ENCODE results near the gene ELK1.
A peak's percentile ranks its signal among the peaks of the same experiment; 100 is the strongest.

The ELK1 gene

DNA sequence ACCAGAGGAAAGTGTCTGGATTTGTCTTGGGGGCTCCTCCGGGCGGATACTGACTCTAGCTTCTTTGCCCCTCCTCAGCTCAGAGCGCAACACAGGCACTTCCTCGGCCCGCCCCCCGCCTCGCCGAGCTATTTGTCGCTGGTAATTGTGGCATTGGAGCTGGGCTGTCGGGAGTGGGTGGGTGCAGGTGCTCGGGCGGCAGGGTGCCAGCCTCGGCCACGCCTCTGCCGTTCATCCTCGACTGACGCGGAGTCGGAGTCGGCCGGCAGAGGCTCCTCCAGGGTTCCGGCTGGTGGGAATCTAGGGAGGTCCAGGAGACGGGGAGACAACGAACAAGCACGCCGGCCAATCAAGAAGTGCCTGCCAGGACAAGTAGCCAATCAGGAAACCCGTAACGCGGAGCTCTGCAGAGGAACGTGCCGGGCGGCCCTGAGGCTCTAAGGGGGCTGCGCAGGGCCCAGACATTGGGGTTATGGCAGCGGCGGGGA, 26.8 kb downstream of the ELK1 start (continued):
- TF ChIP-seq ZNF366 (tag by site-specific recombination; conservative IDR thresholded peaks at IDR 0.05) (no peak), ZNF776 (tag by site-specific recombination; IDR thresholded peaks at IDR 0.05; ENCODE audit: borderline replicate concordance) (no peak), ZBTB48 (tag by site-specific recombination; IDR thresholded peaks at IDR 0.05) (no peak), ZNF19 (tag by site-specific recombination; IDR thresholded peaks at IDR 0.05; ENCODE audit: low read depth) (no peak), SCRT1 (tag by site-specific recombination; IDR thresholded peaks at IDR 0.05; ENCODE audit: borderline replicate concordance) (no peak), KLF1 (tag by site-specific recombination; IDR thresholded peaks at IDR 0.05) (0 out of 2 replicates have a peak, but pooled peaks have one; percentile 41), ZNF23 (tag by site-specific recombination; IDR thresholded peaks at IDR 0.05; ENCODE audit: borderline replicate concordance) (no peak), ZNF792 (tag by site-specific recombination; IDR thresholded peaks at IDR 0.05) (peak; percentile 82; the same call in 1 of the 2 replicates), ZNF529 (tag by site-specific recombination; IDR thresholded peaks at IDR 0.05; ENCODE audit: insufficient replicate concordance) (no peak), ZNF549 (tag by site-specific recombination; IDR thresholded peaks at IDR 0.05) (no peak), GLI4 (tag by site-specific recombination; IDR thresholded peaks at IDR 0.05) (no peak), ZNF600 (tag by site-specific recombination; IDR thresholded peaks at IDR 0.05) (0 out of 2 replicates have a peak, but pooled peaks have one; percentile 41), ZNF350 (tag by site-specific recombination; IDR thresholded peaks at IDR 0.05) (no peak), ZNF169 (tag by site-specific recombination; IDR thresholded peaks at IDR 0.05) (no peak), ZNF701 (tag by site-specific recombination; IDR thresholded peaks at IDR 0.05) (no peak)
- TF ChIP-seq, protein P1, sequence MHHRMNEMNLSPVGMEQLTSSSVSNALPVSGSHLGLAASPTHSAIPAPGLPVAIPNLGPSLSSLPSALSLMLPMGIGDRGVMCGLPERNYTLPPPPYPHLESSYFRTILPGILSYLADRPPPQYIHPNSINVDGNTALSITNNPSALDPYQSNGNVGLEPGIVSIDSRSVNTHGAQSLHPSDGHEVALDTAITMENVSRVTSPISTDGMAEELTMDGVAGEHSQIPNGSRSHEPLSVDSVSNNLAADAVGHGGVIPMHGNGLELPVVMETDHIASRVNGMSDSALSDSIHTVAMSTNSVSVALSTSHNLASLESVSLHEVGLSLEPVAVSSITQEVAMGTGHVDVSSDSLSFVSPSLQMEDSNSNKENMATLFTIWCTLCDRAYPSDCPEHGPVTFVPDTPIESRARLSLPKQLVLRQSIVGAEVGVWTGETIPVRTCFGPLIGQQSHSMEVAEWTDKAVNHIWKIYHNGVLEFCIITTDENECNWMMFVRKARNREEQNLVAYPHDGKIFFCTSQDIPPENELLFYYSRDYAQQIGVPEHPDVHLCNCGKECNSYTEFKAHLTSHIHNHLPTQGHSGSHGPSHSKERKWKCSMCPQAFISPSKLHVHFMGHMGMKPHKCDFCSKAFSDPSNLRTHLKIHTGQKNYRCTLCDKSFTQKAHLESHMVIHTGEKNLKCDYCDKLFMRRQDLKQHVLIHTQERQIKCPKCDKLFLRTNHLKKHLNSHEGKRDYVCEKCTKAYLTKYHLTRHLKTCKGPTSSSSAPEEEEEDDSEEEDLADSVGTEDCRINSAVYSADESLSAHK (tag by site-specific recombination; IDR thresholded peaks at IDR 0.05), result no peak
- TF ChIP-seq, protein P2, sequence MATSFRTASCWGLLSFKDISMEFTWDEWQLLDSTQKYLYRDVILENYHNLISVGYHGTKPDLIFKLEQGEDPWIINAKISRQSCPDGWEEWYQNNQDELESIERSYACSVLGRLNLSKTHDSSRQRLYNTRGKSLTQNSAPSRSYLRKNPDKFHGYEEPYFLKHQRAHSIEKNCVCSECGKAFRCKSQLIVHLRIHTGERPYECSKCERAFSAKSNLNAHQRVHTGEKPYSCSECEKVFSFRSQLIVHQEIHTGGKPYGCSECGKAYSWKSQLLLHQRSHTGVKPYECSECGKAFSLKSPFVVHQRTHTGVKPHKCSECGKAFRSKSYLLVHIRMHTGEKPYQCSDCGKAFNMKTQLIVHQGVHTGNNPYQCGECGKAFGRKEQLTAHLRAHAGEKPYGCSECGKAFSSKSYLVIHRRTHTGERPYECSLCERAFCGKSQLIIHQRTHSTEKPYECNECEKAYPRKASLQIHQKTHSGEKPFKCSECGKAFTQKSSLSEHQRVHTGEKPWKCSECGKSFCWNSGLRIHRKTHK (tag by site-specific recombination; IDR thresholded peaks at IDR 0.05), result no peak
- TF ChIP-seq, protein P3, sequence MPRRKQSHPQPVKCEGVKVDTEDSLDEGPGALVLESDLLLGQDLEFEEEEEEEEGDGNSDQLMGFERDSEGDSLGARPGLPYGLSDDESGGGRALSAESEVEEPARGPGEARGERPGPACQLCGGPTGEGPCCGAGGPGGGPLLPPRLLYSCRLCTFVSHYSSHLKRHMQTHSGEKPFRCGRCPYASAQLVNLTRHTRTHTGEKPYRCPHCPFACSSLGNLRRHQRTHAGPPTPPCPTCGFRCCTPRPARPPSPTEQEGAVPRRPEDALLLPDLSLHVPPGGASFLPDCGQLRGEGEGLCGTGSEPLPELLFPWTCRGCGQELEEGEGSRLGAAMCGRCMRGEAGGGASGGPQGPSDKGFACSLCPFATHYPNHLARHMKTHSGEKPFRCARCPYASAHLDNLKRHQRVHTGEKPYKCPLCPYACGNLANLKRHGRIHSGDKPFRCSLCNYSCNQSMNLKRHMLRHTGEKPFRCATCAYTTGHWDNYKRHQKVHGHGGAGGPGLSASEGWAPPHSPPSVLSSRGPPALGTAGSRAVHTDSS (tag by site-specific recombination; IDR thresholded peaks at IDR 0.05), result no peak
- TF ChIP-seq, protein P4, sequence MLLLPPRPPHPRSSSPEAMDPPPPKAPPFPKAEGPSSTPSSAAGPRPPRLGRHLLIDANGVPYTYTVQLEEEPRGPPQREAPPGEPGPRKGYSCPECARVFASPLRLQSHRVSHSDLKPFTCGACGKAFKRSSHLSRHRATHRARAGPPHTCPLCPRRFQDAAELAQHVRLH (tag by site-specific recombination; IDR thresholded peaks at IDR 0.05), result no peak
- TF ChIP-seq, protein P5, sequence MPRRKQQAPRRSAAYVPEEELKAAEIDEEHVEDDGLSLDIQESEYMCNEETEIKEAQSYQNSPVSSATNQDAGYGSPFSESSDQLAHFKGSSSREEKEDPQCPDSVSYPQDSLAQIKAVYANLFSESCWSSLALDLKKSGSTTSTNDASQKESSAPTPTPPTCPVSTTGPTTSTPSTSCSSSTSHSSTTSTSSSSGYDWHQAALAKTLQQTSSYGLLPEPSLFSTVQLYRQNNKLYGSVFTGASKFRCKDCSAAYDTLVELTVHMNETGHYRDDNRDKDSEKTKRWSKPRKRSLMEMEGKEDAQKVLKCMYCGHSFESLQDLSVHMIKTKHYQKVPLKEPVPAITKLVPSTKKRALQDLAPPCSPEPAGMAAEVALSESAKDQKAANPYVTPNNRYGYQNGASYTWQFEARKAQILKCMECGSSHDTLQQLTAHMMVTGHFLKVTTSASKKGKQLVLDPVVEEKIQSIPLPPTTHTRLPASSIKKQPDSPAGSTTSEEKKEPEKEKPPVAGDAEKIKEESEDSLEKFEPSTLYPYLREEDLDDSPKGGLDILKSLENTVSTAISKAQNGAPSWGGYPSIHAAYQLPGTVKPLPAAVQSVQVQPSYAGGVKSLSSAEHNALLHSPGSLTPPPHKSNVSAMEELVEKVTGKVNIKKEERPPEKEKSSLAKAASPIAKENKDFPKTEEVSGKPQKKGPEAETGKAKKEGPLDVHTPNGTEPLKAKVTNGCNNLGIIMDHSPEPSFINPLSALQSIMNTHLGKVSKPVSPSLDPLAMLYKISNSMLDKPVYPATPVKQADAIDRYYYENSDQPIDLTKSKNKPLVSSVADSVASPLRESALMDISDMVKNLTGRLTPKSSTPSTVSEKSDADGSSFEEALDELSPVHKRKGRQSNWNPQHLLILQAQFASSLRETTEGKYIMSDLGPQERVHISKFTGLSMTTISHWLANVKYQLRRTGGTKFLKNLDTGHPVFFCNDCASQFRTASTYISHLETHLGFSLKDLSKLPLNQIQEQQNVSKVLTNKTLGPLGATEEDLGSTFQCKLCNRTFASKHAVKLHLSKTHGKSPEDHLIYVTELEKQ (tag by site-specific recombination; IDR thresholded peaks at IDR 0.05; ENCODE audit: borderline replicate concordance), result no peak
- TF ChIP-seq, protein P6, sequence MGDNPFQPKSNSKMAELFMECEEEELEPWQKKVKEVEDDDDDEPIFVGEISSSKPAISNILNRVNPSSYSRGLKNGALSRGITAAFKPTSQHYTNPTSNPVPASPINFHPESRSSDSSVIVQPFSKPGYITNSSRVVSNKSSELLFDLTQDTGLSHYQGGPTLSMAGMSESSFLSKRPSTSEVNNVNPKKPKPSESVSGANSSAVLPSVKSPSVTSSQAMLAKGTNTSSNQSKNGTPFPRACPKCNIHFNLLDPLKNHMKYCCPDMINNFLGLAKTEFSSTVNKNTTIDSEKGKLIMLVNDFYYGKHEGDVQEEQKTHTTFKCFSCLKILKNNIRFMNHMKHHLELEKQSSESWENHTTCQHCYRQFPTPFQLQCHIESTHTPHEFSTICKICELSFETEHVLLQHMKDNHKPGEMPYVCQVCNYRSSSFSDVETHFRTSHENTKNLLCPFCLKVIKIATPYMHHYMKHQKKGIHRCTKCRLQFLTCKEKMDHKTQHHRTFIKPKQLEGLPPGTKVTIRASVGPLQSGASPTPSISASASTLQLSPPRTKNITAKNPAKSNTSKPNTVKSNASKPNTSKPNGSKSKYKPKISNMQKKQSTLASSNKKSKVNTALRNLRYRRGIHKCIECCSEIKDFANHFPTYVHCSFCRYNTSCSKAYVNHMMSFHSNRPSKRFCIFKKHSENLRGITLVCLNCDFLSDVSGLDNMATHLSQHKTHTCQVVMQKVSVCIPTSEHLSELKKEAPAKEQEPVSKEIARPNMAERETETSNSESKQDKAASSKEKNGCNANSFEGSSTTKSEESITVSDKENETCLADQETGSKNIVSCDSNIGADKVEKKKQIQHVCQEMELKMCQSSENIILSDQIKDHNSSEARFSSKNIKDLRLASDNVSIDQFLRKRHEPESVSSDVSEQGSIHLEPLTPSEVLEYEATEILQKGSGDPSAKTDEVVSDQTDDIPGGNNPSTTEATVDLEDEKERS (tag by site-specific recombination; IDR thresholded peaks at IDR 0.05), result no peak
- TF ChIP-seq, protein P7, sequence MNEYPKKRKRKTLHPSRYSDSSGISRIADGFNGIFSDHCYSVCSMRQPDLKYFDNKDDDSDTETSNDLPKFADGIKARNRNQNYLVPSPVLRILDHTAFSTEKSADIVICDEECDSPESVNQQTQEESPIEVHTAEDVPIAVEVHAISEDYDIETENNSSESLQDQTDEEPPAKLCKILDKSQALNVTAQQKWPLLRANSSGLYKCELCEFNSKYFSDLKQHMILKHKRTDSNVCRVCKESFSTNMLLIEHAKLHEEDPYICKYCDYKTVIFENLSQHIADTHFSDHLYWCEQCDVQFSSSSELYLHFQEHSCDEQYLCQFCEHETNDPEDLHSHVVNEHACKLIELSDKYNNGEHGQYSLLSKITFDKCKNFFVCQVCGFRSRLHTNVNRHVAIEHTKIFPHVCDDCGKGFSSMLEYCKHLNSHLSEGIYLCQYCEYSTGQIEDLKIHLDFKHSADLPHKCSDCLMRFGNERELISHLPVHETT (tag by site-specific recombination; IDR thresholded peaks at IDR 0.05), result no peak
- TF ChIP-seq, protein P8, sequence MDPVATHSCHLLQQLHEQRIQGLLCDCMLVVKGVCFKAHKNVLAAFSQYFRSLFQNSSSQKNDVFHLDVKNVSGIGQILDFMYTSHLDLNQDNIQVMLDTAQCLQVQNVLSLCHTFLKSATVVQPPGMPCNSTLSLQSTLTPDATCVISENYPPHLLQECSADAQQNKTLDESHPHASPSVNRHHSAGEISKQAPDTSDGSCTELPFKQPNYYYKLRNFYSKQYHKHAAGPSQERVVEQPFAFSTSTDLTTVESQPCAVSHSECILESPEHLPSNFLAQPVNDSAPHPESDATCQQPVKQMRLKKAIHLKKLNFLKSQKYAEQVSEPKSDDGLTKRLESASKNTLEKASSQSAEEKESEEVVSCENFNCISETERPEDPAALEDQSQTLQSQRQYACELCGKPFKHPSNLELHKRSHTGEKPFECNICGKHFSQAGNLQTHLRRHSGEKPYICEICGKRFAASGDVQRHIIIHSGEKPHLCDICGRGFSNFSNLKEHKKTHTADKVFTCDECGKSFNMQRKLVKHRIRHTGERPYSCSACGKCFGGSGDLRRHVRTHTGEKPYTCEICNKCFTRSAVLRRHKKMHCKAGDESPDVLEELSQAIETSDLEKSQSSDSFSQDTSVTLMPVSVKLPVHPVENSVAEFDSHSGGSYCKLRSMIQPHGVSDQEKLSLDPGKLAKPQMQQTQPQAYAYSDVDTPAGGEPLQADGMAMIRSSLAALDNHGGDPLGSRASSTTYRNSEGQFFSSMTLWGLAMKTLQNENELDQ (tag by site-specific recombination; IDR thresholded peaks at IDR 0.05; ENCODE audit: low read depth), result no peak
